GM10266 (cell line): Measurements from ENCODE around the gene AKAIN1.

Source experiments
- DNase-seq: peaks from one replicate; pipeline ENCODE4 v3.0.0; 2012; ENCODE audit errors: extremely low spot score
- CTCF ChIP-seq: IDR thresholded peaks from 2 replicates; pipeline ENCODE4 v1.5.1; 2012; ENCODE audit warnings: mild to moderate bottlenecking, low read depth; ENCODE audit not compliant: control insufficient read depth, insufficient read depth; ENCODE audit errors: missing control alignments

AKAIN1 gene

GRCh38 chr18:5150894-5151293, 46.2 kb downstream of the AKAIN1 start:
- no peak for TF ChIP-seq CTCF
- no peak for DNase-seq

GRCh38 chr18:5146093-5146492, 51.0 kb downstream of the AKAIN1 start:
- no peak for DNase-seq
- TF ChIP-seq CTCF: no peak

GRCh38 chr18:5145168-5145825, 51.8 kb downstream of the AKAIN1 start:
- TF ChIP-seq CTCF: no peak
- DNase-seq: no peak

- no peak for DNase-seq
- TF ChIP-seq CTCF: no peak
These were observed 52.4 kb downstream of the AKAIN1 start for GRCh38 chr18:5144629-5145028.

GRCh38 chr18:5142859-5143258, 54.2 kb downstream of the AKAIN1 start:
- no peak for TF ChIP-seq CTCF
- no peak for DNase-seq

- no peak for TF ChIP-seq CTCF
- DNase-seq: no peak
These were observed 54.9 kb downstream of the AKAIN1 start for GRCh38 chr18:5142131-5142530.

- no peak for DNase-seq
- TF ChIP-seq CTCF: no peak
These were observed 59.8 kb downstream of the AKAIN1 start for GRCh38 chr18:5137261-5137660.
